B cell (primary cell): ENCODE data around the gene TATDN2.

ENCODE experiments used
- EZH2 ChIP-seq: IDR thresholded peaks from 2 replicates; pipeline ENCODE4 v1.6.1; 2012; ENCODE audit warnings: borderline replicate concordance, low read depth, mild to moderate bottlenecking, moderate library complexity, low read length; ENCODE audit not compliant: insufficient read depth, poor library complexity, severe bottlenecking
- TF ChIP-seq, protein P1 (sequence below): fragments of 200-600 bp; IDR thresholded peaks from one replicate; pipeline ENCODE4 v1.8.0; 2022; ENCODE audit warnings: antibody characterized with exemption, mild to moderate bottlenecking

DNA sequence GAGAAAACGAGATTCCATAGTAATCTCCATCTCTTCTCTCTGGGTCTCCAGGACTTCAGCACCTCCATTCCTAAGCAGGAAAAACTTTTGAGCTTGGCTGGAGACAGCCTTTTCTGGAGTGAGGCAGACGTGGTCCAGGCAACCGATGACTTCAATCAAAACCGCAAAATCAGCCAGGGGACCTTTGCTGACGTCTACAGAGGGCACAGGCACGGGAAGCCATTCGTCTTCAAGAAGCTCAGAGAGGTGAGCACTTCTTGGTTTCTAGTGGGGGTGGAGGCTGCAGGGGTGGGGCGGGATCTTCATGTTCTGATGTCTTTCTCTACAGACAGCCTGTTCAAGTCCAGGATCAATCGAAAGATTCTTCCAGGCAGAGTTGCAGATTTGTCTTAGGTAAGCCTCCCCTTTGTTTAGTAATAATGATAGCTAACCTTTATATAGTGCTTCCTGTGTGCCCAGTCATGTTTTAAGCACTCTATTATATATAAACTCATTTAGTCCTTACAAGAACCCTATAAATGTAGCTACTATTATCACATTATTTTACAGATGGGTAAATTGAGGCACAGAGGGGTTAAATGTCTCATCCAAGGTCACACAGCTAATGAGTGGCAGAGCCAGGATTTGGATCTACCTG, 35.0 kb upstream of the TATDN2 start:
- TF ChIP-seq, protein P1, sequence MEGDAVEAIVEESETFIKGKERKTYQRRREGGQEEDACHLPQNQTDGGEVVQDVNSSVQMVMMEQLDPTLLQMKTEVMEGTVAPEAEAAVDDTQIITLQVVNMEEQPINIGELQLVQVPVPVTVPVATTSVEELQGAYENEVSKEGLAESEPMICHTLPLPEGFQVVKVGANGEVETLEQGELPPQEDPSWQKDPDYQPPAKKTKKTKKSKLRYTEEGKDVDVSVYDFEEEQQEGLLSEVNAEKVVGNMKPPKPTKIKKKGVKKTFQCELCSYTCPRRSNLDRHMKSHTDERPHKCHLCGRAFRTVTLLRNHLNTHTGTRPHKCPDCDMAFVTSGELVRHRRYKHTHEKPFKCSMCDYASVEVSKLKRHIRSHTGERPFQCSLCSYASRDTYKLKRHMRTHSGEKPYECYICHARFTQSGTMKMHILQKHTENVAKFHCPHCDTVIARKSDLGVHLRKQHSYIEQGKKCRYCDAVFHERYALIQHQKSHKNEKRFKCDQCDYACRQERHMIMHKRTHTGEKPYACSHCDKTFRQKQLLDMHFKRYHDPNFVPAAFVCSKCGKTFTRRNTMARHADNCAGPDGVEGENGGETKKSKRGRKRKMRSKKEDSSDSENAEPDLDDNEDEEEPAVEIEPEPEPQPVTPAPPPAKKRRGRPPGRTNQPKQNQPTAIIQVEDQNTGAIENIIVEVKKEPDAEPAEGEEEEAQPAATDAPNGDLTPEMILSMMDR = no peak
- TF ChIP-seq EZH2 = no peak
